ENCODE results near the gene RANBP3. TPM values are rescaled to one million over a fixed set of nuclear protein-coding genes. Genes with fewer than 3 reads are reported as not detected.
A peak's percentile ranks its signal among the peaks of the same experiment; 100 is the strongest.

The RANBP3 gene
- total RNA-seq, 1 donor from 2014 or later: 122 TPM

- no peak for DNase-seq (ENCODE audit: low read depth, low spot score)
- Mint-ChIP-seq H3K27me3 (ENCODE audit: low read depth) (no peaks in the 10 kb centered on the region), H3K27ac (ENCODE audit: unreplicated experiment) (peak overlapping the region; percentile 52), H3K36me3 (ENCODE audit: low read depth) (no peaks in the 10 kb centered on the region), H3K4me1 (peaks cover 77% of the 10 kb centered on the region), H3K9me3 (no peaks in the 10 kb centered on the region), H3K4me3 (peak overlapping the region; percentile 3)
- TF ChIP-seq CTCF (conservative IDR thresholded peaks at IDR 0.05): no peak
These were observed 19.7 kb downstream of the RANBP3 start for GRCh38 chr19:5958074-5958850.

- no peaks in the 10 kb centered on the region for H3K9me3 Mint-ChIP-seq
- peaks cover 78% of the 10 kb centered on the region for H3K4me1 Mint-ChIP-seq
- no peaks in the 10 kb centered on the region for H3K27me3 Mint-ChIP-seq (ENCODE audit: low read depth)
- no peak for DNase-seq (ENCODE audit: low read depth, low spot score)
- no peak overlapping the region for H3K27ac Mint-ChIP-seq (ENCODE audit: unreplicated experiment)
- no peak for TF ChIP-seq CTCF (conservative IDR thresholded peaks at IDR 0.05)
- H3K36me3 Mint-ChIP-seq (ENCODE audit: low read depth): no peaks in the 10 kb centered on the region
- no peak overlapping the region for H3K4me3 Mint-ChIP-seq
These were observed 20.8 kb downstream of the RANBP3 start for GRCh38 chr19:5957170-5957569.

- no peak for DNase-seq (ENCODE audit: low read depth, low spot score)
- H3K4me1 Mint-ChIP-seq: peaks cover 78% of the 10 kb centered on the region
- no peaks in the 10 kb centered on the region for H3K36me3 Mint-ChIP-seq (ENCODE audit: low read depth)
- H3K4me3 Mint-ChIP-seq: no peak overlapping the region
- TF ChIP-seq CTCF (conservative IDR thresholded peaks at IDR 0.05): no peak
- H3K27ac Mint-ChIP-seq (ENCODE audit: unreplicated experiment): no peak overlapping the region
- no peaks in the 10 kb centered on the region for H3K27me3 Mint-ChIP-seq (ENCODE audit: low read depth)
- H3K9me3 Mint-ChIP-seq: no peaks in the 10 kb centered on the region
These were observed 21.2 kb downstream of the RANBP3 start for GRCh38 chr19:5956728-5957127.

GRCh38 chr19:5956323-5956722 is 21.6 kb downstream of the RANBP3 start:
- DNase-seq (ENCODE audit: low read depth, low spot score): no peak
- Mint-ChIP-seq H3K36me3 (ENCODE audit: low read depth) (no peaks in the 10 kb centered on the region), H3K27ac (ENCODE audit: unreplicated experiment) (no peak overlapping the region), H3K9me3 (no peaks in the 10 kb centered on the region), H3K4me1 (peaks cover 80% of the 10 kb centered on the region), H3K27me3 (ENCODE audit: low read depth) (no peaks in the 10 kb centered on the region), H3K4me3 (no peak overlapping the region)
- TF ChIP-seq CTCF (conservative IDR thresholded peaks at IDR 0.05): no peak

- Mint-ChIP-seq H3K36me3 (ENCODE audit: low read depth) (no peaks in the 10 kb centered on the region), H3K27ac (ENCODE audit: unreplicated experiment) (no peak overlapping the region), H3K4me1 (peaks cover 82% of the 10 kb centered on the region), H3K27me3 (ENCODE audit: low read depth) (no peaks in the 10 kb centered on the region), H3K9me3 (no peaks in the 10 kb centered on the region), H3K4me3 (no peak overlapping the region)
- TF ChIP-seq CTCF (conservative IDR thresholded peaks at IDR 0.05): no peak
- DNase-seq (ENCODE audit: low read depth, low spot score): no peak
These were observed 22.4 kb downstream of the RANBP3 start for GRCh38 chr19:5955636-5955935.
